Measurements from ENCODE around the gene OTOF. TPM values are rescaled to one million over a fixed set of nuclear protein-coding genes. Genes with fewer than 3 reads are reported as not detected.

OTOF gene
- total and polyA plus RNA-seq, 2 experiments from 2014 or later, result 0.21 to 0.23 TPM

DNA sequence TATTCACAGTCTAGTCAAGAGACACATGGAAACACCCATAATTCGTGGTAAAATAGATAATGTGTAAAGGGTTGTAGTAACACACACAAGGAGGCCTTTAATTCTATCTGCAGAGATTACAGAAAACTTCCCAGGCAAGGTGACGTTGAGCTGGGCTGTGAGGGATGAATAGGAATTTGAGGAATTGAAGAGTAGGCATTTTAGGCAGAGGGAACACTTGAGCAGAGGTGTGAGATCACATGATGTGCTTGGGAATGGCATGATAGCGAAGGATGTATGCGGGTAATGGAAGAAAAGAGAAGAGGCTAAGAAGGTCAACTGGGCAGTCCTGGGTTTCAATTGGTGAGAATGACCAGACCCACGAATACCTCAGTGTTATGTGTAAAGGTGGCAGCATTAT lies 56.0 kb downstream of the OTOF start:
- Histone ChIP-seq H3K27me3 (ENCODE audit: insufficient read depth) (no peaks in the 10 kb centered on the region), H2AFZ (0 out of 2 replicates have a peak overlapping the region, but pooled peaks have one; percentile 28), H4K20me1 (replicated peaks; ENCODE audit: insufficient read depth) (no peaks in the 10 kb centered on the region), H3K4me2 (no peak overlapping the region), H3K36me3 (ENCODE audit: insufficient read depth) (no peaks in the 10 kb centered on the region), H3K79me2 (replicated peaks; ENCODE audit: insufficient read depth) (no peaks in the 10 kb centered on the region), H3K4me1 (ENCODE audit: insufficient read depth) (peaks cover 7% of the 10 kb centered on the region; the same call in 1 of the 2 replicates), H3K4me3 (no peak overlapping the region), H3K9me2 (ENCODE audit: insufficient read depth) (0 out of 2 replicates have a peak, but pooled peaks cover 7% of the 10 kb centered on the region), H3F3A (replicated peaks; ENCODE audit: low read depth) (no peaks in the 10 kb centered on the region), H3K27ac (ENCODE audit: low read depth) (no peak overlapping the region)
- Mint-ChIP-seq H3K9me3 (no peaks in the 10 kb centered on the region), H3K27me3 (ENCODE audit: insufficient read depth, low read depth, poor library complexity) (peaks cover 3% of the 10 kb centered on the region), H3K27ac (no peak overlapping the region), H3K4me1 (peaks cover 11% of the 10 kb centered on the region; the same call in 2 of the 3 replicates), H3K4me3 (no peak overlapping the region), H3K36me3 (ENCODE audit: low read depth) (no peaks in the 10 kb centered on the region; the same call in 2 of the 3 replicates)
- no peak for ATAC-seq
- TF ChIP-seq ZNF331 (CRISPR knock-in tag; IDR thresholded peaks at IDR 0.05; ENCODE audit: low read depth) (no peak), ZNF114 (CRISPR knock-in tag; IDR thresholded peaks at IDR 0.05) (no peak), CREB1 (CRISPR knock-in tag; IDR thresholded peaks at IDR 0.05; ENCODE audit: low read depth) (no peak), EZH2phosphoT487 (IDR thresholded peaks at IDR 0.05; ENCODE audit: unreplicated experiment) (no peak), POLR2AphosphoS5 (IDR thresholded peaks at IDR 0.05; ENCODE audit: low read depth) (no peak), STAT1 (IDR thresholded peaks at IDR 0.05; ENCODE audit: unreplicated experiment) (no peak), EZH2 (IDR thresholded peaks at IDR 0.05; ENCODE audit: low read depth, unreplicated experiment) (no peak), JUNB (IDR thresholded peaks at IDR 0.05; ENCODE audit: unreplicated experiment) (no peak), CTCF (conservative IDR thresholded peaks at IDR 0.05; ENCODE audit: low read depth in 2 of 2) (no peak), NANOG (IDR thresholded peaks at IDR 0.05; ENCODE audit: borderline replicate concordance) (no peak)
- TF ChIP-seq, protein P1, sequence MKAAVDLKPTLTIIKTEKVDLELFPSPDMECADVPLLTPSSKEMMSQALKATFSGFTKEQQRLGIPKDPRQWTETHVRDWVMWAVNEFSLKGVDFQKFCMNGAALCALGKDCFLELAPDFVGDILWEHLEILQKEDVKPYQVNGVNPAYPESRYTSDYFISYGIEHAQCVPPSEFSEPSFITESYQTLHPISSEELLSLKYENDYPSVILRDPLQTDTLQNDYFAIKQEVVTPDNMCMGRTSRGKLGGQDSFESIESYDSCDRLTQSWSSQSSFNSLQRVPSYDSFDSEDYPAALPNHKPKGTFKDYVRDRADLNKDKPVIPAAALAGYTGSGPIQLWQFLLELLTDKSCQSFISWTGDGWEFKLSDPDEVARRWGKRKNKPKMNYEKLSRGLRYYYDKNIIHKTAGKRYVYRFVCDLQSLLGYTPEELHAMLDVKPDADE (IDR thresholded peaks at IDR 0.05), result no peak
- TF ChIP-seq, protein P2, sequence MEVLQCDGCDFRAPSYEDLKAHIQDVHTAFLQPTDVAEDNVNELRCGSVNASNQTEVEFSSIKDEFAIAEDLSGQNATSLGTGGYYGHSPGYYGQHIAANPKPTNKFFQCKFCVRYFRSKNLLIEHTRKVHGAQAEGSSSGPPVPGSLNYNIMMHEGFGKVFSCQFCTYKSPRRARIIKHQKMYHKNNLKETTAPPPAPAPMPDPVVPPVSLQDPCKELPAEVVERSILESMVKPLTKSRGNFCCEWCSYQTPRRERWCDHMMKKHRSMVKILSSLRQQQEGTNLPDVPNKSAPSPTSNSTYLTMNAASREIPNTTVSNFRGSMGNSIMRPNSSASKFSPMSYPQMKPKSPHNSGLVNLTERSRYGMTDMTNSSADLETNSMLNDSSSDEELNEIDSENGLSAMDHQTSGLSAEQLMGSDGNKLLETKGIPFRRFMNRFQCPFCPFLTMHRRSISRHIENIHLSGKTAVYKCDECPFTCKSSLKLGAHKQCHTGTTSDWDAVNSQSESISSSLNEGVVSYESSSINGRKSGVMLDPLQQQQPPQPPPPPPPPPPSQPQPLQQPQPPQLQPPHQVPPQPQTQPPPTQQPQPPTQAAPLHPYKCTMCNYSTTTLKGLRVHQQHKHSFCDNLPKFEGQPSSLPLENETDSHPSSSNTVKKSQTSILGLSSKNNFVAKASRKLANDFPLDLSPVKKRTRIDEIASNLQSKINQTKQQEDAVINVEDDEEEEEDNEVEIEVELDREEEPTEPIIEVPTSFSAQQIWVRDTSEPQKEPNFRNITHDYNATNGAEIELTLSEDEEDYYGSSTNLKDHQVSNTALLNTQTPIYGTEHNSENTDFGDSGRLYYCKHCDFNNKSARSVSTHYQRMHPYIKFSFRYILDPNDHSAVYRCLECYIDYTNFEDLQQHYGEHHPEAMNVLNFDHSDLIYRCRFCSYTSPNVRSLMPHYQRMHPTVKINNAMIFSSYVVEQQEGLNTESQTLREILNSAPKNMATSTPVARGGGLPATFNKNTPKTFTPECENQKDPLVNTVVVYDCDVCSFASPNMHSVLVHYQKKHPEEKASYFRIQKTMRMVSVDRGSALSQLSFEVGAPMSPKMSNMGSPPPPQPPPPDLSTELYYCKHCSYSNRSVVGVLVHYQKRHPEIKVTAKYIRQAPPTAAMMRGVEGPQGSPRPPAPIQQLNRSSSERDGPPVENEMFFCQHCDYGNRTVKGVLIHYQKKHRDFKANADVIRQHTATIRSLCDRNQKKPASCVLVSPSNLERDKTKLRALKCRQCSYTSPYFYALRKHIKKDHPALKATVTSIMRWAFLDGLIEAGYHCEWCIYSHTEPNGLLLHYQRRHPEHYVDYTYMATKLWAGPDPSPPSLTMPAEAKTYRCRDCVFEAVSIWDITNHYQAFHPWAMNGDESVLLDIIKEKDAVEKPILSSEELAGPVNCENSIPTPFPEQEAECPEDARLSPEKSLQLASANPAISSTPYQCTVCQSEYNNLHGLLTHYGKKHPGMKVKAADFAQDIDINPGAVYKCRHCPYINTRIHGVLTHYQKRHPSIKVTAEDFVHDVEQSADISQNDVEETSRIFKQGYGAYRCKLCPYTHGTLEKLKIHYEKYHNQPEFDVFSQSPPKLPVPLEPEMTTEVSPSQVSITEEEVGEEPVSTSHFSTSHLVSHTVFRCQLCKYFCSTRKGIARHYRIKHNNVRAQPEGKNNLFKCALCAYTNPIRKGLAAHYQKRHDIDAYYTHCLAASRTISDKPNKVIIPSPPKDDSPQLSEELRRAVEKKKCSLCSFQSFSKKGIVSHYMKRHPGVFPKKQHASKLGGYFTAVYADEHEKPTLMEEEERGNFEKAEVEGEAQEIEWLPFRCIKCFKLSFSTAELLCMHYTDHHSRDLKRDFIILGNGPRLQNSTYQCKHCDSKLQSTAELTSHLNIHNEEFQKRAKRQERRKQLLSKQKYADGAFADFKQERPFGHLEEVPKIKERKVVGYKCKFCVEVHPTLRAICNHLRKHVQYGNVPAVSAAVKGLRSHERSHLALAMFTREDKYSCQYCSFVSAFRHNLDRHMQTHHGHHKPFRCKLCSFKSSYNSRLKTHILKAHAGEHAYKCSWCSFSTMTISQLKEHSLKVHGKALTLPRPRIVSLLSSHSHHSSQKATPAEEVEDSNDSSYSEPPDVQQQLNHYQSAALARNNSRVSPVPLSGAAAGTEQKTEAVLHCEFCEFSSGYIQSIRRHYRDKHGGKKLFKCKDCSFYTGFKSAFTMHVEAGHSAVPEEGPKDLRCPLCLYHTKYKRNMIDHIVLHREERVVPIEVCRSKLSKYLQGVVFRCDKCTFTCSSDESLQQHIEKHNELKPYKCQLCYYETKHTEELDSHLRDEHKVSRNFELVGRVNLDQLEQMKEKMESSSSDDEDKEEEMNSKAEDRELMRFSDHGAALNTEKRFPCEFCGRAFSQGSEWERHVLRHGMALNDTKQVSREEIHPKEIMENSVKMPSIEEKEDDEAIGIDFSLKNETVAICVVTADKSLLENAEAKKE (CRISPR knock-in tag; IDR thresholded peaks at IDR 0.05), result no peak
- TF ChIP-seq, protein P3, sequence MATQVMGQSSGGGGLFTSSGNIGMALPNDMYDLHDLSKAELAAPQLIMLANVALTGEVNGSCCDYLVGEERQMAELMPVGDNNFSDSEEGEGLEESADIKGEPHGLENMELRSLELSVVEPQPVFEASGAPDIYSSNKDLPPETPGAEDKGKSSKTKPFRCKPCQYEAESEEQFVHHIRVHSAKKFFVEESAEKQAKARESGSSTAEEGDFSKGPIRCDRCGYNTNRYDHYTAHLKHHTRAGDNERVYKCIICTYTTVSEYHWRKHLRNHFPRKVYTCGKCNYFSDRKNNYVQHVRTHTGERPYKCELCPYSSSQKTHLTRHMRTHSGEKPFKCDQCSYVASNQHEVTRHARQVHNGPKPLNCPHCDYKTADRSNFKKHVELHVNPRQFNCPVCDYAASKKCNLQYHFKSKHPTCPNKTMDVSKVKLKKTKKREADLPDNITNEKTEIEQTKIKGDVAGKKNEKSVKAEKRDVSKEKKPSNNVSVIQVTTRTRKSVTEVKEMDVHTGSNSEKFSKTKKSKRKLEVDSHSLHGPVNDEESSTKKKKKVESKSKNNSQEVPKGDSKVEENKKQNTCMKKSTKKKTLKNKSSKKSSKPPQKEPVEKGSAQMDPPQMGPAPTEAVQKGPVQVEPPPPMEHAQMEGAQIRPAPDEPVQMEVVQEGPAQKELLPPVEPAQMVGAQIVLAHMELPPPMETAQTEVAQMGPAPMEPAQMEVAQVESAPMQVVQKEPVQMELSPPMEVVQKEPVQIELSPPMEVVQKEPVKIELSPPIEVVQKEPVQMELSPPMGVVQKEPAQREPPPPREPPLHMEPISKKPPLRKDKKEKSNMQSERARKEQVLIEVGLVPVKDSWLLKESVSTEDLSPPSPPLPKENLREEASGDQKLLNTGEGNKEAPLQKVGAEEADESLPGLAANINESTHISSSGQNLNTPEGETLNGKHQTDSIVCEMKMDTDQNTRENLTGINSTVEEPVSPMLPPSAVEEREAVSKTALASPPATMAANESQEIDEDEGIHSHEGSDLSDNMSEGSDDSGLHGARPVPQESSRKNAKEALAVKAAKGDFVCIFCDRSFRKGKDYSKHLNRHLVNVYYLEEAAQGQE (IDR thresholded peaks at IDR 0.05; ENCODE audit: unreplicated experiment), result no peak
- no peak for DNase-seq (ENCODE audit: low spot score)

Data from GM23338 (cell line).